GM06990 (cell line): ENCODE measurements around the gene CHRM1.

ENCODE experiments used
- DNase-seq: peaks from one replicate; pipeline ENCODE4 v3.0.0-alpha.2; 2011; ENCODE audit not compliant: insufficient read length; ENCODE audit errors: extremely low read depth
- H3K27me3 ChIP-seq: replicated peaks from 2 replicates; pipeline ENCODE4 v1.6.0; 2011; ENCODE audit warnings: low read length; ENCODE audit not compliant: control insufficient read depth, insufficient read depth
- H3K36me3 ChIP-seq: 2 replicates; pipeline ENCODE4 v1.5.1; 2011; ENCODE audit warnings: low read length; ENCODE audit not compliant: control insufficient read depth, insufficient read depth
- H3K4me3 ChIP-seq: replicated peaks from 2 replicates; pipeline ENCODE4 v1.5.1; 2011; ENCODE audit warnings: low read depth, mild to moderate bottlenecking, control low read depth, low read length
- TF ChIP-seq, protein P1 (sequence below): IDR thresholded peaks from 2 replicates; pipeline ENCODE4 v1.5.1; 2011; ENCODE audit warnings: low read length, control low read depth, mild to moderate bottlenecking, inconsistent platforms; ENCODE audit not compliant: insufficient read depth, poor library complexity, severe bottlenecking

Gene CHRM1

GRCh38 chr11:62921201-62921572 lies at the start of gene CHRM1:
CHRM1 (minus strand) TSS chr11:62921363; CDS start chr11:62911100, 10,263 bp downstream.
- peaks cover 5% of the 10 kb centered on the region for H3K27me3 ChIP-seq

DNA sequence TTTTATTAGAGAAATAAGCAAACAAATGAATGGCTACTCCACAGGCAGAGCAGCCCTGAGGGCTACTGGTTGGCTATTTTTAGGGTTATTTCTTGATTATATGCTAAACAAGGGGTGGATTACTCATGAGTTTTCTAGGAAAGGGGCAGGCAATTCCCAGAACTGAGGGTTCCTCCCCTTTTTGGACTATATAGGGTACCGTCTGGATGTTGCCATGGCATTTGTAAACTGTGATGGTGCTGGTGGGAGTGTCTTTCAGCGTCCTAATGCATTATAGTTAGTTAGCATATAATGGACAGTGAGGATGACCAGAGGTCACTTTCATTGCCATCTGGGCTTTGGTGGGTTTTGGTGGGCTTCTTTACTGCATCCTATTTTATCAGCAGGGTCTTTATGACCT lies 44.4 kb upstream of the CHRM1 start:
- no peak for DNase-seq
- TF ChIP-seq, protein P1, sequence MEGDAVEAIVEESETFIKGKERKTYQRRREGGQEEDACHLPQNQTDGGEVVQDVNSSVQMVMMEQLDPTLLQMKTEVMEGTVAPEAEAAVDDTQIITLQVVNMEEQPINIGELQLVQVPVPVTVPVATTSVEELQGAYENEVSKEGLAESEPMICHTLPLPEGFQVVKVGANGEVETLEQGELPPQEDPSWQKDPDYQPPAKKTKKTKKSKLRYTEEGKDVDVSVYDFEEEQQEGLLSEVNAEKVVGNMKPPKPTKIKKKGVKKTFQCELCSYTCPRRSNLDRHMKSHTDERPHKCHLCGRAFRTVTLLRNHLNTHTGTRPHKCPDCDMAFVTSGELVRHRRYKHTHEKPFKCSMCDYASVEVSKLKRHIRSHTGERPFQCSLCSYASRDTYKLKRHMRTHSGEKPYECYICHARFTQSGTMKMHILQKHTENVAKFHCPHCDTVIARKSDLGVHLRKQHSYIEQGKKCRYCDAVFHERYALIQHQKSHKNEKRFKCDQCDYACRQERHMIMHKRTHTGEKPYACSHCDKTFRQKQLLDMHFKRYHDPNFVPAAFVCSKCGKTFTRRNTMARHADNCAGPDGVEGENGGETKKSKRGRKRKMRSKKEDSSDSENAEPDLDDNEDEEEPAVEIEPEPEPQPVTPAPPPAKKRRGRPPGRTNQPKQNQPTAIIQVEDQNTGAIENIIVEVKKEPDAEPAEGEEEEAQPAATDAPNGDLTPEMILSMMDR, result no peak
- Histone ChIP-seq H3K4me3 (no peak overlapping the region), H3K27me3 (no peaks in the 10 kb centered on the region; the same call in 1 of the 2 replicates), H3K36me3 (no peaks in the 10 kb centered on the region)

More at GRCh38 chr11:62921201-62921572, at the start of gene CHRM1:
- TF ChIP-seq, protein P1, result no peak
- Histone ChIP-seq H3K4me3 (no peak within 1 kb of the TSS), H3K36me3 (no peaks in the 10 kb centered on the region)
- no peak for DNase-seq

DNA sequence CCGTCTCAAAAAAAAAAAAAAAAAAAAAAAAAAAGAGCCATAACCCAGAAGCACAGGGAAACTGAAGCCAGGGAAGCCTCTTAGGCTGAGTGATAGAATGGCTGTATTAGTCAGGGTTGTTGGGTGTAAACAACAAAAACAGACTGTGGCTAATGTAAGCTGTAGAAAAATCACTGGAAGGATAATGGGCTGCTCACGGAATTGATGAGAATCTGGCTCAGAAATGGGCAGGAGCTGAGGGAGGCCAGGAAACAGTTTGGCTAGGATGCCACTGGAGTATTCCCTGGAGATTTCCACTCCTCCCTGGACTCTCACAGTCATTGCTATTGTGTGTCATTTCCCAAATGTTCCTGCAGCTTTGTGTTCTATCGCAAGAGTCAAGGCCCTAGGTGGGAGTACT lies 41.2 kb upstream of the CHRM1 start:
- H3K27me3 ChIP-seq, result no peaks in the 10 kb centered on the region; the same call in 1 of the 2 replicates
- H3K36me3 ChIP-seq, result no peaks in the 10 kb centered on the region
- TF ChIP-seq, protein P1, result no peak
- H3K4me3 ChIP-seq, result no peak overlapping the region
- DNase-seq, result no peak

- H3K36me3 ChIP-seq, result no peaks in the 10 kb centered on the region
Measured at GRCh38 chr11:62961017-62961570, 39.9 kb upstream of the CHRM1 start.

GRCh38 chr11:62959422-62959980 lies 38.3 kb upstream of the CHRM1 start:
- H3K4me3 ChIP-seq, result no peak overlapping the region
- DNase-seq, result no peak
- H3K27me3 ChIP-seq, result no peaks in the 10 kb centered on the region; the same call in 1 of the 2 replicates

More at GRCh38 chr11:62961017-62961570, 39.9 kb upstream of the CHRM1 start:
- no peak for DNase-seq
- Histone ChIP-seq H3K27me3 (no peaks in the 10 kb centered on the region; the same call in 1 of the 2 replicates), H3K4me3 (no peak overlapping the region)
- TF ChIP-seq, protein P1, result no peak

More at GRCh38 chr11:62959422-62959980, 38.3 kb upstream of the CHRM1 start:
- no peaks in the 10 kb centered on the region for H3K36me3 ChIP-seq
- TF ChIP-seq, protein P1, result no peak
